Measurements from ENCODE around the gene ARPC1A.

Gene ARPC1A

GRCh38 chr7:99392046-99392445 lies 66.3 kb downstream of the ARPC1A start:
- no peak for FAIRE-seq

DNA sequence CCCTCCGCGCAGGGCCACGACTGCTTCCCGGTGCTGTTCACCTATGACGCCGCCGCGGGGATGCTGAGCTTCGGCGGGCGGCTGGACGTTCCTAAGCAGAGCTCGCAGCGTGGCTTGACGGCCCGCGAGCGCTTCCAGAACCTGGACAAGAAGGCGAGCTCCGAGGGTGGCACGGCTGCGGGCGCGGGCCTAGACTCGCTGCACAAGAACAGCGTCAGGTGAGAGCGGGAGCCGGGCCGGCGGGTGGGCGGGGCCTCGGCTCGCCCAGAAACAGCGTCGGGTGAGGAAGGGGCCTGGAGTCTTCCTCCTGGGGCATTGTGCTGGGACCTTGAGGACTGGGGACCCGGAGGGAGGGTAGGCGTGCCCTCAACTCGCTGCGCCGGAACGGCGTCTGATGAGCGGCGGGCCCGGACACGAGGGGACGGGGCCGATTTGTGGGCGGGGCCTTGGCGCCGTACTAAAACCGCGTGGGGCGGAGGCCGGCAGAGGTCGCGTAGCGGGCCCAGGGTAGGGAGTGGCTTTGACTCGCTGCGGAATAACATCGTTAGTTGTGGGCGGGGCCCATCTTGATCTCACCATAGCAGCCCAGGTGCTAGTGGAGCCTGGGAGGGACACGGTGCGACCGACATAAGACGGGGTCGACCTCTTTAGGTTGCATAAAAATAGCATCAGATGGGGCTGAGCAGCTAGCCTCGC lies 67.1 kb downstream of the ARPC1A start:
- FAIRE-seq, result no peak

- FAIRE-seq, result no peak
Measured at GRCh38 chr7:99393355-99394187, 67.9 kb downstream of the ARPC1A start.

GRCh38 chr7:99394188-99394502 lies 68.4 kb downstream of the ARPC1A start:
- no peak for FAIRE-seq

GRCh38 chr7:99395616-99396327 lies 70.1 kb downstream of the ARPC1A start:
- no peak for FAIRE-seq

DNA sequence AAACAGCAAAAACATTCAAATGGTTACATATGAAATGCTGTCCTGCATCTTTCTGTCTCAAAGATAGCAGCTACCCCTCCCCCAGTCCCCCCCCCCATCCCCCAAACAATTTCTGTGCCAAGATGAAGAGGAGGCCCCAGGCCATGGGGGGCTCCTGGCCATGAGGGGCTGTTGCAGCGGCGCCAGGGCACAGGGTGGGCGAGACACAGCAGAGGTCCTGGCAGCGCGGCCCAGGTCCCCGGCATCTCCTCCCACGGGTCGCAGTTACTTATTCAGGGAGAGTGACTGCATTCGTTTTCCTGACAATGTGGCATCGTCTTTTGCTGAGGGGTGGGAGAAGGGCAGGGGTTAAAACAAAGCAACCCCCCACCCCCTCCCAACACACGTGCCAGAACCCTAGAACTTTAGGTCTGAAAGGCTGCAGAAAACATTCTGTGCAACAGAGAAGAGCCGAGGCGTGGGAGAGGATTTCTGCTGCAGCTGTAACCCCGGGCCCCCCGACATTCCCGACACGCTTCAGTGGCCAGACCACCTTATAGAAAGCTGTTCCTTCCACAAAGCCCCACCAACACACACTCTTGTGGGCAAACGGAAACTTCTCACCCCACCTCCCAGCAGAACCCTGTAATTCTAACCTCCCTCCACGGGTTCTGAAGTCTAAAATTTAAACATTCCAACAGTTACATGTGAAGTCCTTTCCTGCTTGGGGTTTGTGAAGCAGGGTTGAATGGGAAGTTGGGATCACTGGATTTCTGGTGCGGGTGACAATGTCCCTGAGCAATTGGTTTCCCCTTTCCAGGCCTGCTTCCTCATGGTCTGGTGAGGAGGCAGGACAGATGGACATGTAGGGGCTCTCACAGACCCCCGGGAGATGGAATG lies 71.0 kb downstream of the ARPC1A start:
- no peak for FAIRE-seq

- no peak for FAIRE-seq
Measured at GRCh38 chr7:99397297-99397983, 71.7 kb downstream of the ARPC1A start.

- FAIRE-seq, result no peak
Measured at GRCh38 chr7:99398891-99399445, 73.3 kb downstream of the ARPC1A start.

GRCh38 chr7:99399597-99399996 lies 73.9 kb downstream of the ARPC1A start:
- FAIRE-seq, result no peak

- no peak for FAIRE-seq
Measured at GRCh38 chr7:99402854-99403253, 77.2 kb downstream of the ARPC1A start.

GRCh38 chr7:99403764-99404163 lies 78.1 kb downstream of the ARPC1A start:
- FAIRE-seq, result no peak

- FAIRE-seq, result no peak
Measured at GRCh38 chr7:99404235-99404976, 78.7 kb downstream of the ARPC1A start.

- no peak for FAIRE-seq
Measured at GRCh38 chr7:99404977-99405320, 79.3 kb downstream of the ARPC1A start.

DNA sequence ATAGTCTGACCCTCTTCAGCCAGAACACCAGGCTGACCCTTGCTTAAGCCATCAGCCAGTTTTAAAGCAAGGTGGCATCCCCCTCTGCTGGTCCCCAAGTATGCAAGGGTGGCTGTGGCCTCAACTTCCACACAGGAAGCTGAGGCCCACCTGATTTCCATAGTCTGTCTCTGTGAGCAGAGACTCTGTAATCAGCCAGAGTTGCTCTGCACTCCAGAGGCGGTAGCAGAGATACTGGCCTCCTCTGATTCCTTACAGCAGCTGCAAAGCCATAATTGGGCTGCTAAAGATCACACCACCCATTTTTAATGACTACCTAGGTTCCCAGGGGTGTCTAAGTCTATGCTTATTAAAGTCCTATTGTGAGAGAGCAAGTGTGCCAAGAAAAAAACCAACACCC lies 80.9 kb downstream of the ARPC1A start:
- no peak for FAIRE-seq

GRCh38 chr7:99407872-99408378 lies 82.2 kb downstream of the ARPC1A start:
- no peak for FAIRE-seq

DNA sequence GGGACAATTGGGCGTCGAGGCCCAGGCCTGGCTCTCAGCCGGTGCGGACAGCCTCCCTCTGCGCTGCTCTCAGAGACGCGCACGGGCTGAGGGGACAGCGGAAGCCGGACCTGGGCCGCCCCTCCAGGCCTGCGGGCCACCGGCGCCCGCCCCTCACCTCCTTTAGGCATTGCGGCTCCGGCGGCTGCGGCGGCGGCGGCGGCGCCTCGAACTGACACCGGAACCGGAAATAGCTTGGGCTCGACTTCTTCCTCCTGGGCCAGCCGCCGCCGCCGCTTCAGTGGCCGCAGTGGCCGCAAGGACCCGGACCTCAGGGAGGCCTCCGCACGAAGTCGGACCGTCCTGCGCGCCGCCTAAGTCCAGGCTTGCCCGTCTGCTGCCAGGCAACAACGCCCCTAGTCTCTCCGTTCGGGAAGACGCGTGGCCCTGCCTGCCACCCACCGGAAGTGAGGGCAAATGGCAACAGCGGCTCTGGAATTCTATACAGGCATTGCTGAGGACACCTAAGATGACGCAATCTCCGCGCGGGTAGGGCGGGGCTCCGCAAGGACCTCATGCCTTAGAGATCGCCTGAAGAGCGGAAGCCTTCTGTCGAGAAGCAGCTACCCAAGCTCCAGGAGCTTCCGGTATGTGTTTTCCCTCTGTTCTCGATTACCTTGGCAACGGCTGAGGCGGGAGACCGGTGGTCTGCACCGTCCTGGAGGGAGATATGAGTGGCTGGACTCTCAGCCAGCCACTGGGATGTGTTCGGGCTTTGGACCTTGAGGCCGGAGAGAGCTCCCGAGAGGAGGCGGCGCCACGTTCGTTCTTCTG lies 82.9 kb downstream of the ARPC1A start, which contains the start of the genes BUD31 and PDAP1:
Gene BUD31 (plus strand): TSS at position 591 of the 813 bp plus-strand sequence. CDS start 2,124 bp downstream, outside the sequence.
Gene PDAP1 (minus strand): TSS at position 219 of the 813 bp plus-strand sequence. CDS start 49 bp downstream, at position 170.
- FAIRE-seq, result no peak

DNA sequence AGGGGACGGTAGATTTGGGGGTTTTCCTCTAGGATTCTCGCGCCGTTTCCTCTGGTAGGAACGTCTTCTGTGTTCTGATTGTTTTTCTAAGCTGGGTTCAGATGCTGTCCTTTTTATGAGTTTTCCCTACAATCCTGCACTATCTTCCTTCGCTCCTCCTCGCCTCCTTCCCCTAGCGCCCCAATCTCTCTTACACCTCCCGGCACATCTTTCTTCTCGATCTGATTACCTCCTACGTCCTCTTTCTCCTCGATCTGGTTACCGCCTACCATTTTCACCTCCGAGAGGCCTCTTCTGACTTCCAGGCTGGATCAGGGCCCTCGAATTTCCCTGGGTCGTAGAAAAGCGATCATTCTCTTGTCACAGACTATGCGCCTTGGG lies 83.5 kb downstream of the ARPC1A start:
- no peak for FAIRE-seq

GRCh38 chr7:99409806-99410205 lies 84.1 kb downstream of the ARPC1A start:
- FAIRE-seq, result no peak

DNA sequence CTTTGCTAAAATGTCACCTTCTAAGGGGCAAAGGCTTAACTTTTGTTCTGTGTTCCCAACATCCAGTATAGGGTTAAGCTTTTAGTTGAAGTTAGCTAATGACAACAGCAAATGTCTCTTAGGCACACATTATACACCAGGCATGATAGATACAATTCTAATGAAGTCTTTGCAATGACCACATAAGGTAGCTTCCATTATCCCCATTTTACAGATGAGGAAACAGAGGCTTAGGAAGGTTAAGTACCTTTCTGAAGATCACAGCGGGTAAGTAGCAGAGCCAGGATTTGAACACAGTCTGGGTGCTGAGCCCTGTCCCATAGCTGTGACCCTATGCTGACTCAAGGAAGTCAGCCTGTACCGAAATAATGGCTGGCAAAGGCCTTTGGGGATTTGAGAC lies 84.9 kb downstream of the ARPC1A start:
- no peak for FAIRE-seq
